ENCODE measurements around the gene FASTKD2.

DNA sequence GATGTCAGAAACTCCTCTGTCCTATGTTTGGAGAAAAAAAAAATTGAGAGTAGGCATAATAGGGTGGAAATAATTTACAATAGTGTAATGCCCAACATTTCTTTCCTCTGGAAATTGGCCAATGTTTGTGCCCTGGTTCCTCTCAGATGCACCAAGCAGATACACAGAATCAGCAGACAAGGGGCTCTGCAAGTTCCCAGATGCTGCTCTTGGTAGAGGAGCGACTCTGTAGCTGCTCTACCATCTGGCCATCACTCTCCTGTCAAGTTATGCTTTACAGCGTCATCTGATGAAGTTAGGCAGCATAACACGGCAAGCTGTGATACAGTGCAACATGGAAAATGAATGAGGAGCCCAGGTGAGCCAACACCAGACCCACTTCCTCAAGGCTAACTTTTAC lies 48.8 kb upstream of the FASTKD2 start:
- TF ChIP-seq, protein P1, sequence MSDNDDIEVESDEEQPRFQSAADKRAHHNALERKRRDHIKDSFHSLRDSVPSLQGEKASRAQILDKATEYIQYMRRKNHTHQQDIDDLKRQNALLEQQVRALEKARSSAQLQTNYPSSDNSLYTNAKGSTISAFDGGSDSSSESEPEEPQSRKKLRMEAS (IDR thresholded peaks at IDR 0.05), result no peak
- TF ChIP-seq, protein P2, sequence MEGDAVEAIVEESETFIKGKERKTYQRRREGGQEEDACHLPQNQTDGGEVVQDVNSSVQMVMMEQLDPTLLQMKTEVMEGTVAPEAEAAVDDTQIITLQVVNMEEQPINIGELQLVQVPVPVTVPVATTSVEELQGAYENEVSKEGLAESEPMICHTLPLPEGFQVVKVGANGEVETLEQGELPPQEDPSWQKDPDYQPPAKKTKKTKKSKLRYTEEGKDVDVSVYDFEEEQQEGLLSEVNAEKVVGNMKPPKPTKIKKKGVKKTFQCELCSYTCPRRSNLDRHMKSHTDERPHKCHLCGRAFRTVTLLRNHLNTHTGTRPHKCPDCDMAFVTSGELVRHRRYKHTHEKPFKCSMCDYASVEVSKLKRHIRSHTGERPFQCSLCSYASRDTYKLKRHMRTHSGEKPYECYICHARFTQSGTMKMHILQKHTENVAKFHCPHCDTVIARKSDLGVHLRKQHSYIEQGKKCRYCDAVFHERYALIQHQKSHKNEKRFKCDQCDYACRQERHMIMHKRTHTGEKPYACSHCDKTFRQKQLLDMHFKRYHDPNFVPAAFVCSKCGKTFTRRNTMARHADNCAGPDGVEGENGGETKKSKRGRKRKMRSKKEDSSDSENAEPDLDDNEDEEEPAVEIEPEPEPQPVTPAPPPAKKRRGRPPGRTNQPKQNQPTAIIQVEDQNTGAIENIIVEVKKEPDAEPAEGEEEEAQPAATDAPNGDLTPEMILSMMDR (IDR thresholded peaks at IDR 0.05; ENCODE audit: control extremely low read depth in 1 of 3, insufficient read depth in 1 of 3, low read depth in 1 of 3, low read length in 3 of 3), result no peak
- TF ChIP-seq GABPA (IDR thresholded peaks at IDR 0.05; ENCODE audit: borderline replicate concordance, insufficient read depth, low read length) (no peak), SRF (IDR thresholded peaks at IDR 0.05; ENCODE audit: low read depth, low read length) (no peak)

All from H1 (cell line).